Measurements from ENCODE around the gene GAPDHS. TPM values are rescaled to one million over a fixed set of nuclear protein-coding genes. Genes with fewer than 3 reads are reported as not detected.

Gene GAPDHS
- total and polyA plus RNA-seq, 2 of the 13 experiments (the other 11 are each of a cell fraction or from before 2014, with no cell fraction given) = not detected

DNA sequence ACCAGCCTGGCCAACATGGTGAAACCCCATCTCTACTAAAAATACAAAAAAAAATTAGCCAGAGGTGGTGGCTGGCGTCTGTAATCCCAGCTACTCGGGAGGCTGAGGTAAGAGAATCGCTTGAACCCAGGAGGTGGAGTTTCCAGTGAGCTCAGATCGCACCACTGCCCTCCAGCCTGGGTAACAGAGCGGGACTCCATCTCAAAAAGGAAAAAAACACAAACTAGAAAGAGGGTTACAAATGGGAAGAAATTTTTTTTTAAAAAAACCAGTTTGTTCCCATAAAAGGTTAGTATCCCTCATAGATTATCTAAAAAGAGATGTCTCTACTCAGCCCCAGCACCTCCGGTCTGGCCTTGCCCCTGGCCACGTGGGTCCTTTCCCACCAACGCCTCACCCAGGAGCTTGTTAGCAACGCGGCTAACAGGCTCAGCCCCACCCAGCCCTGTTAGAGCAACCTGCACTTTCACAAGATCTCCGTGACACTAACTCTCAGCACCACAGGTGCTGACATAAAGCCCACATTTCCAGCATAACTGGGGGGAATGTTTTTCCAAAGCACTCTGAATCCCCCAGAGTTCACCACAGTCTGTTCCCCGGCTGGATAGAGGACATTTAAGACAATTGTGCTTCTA lies 24.1 kb upstream of the GAPDHS start (continued):
- TF ChIP-seq, protein P1, sequence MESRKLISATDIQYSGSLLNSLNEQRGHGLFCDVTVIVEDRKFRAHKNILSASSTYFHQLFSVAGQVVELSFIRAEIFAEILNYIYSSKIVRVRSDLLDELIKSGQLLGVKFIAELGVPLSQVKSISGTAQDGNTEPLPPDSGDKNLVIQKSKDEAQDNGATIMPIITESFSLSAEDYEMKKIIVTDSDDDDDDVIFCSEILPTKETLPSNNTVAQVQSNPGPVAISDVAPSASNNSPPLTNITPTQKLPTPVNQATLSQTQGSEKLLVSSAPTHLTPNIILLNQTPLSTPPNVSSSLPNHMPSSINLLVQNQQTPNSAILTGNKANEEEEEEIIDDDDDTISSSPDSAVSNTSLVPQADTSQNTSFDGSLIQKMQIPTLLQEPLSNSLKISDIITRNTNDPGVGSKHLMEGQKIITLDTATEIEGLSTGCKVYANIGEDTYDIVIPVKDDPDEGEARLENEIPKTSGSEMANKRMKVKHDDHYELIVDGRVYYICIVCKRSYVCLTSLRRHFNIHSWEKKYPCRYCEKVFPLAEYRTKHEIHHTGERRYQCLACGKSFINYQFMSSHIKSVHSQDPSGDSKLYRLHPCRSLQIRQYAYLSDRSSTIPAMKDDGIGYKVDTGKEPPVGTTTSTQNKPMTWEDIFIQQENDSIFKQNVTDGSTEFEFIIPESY (CRISPR knock-in tag; IDR thresholded peaks at IDR 0.05) = no peak
- TF ChIP-seq SALL1 (CRISPR knock-in tag; IDR thresholded peaks at IDR 0.05) = peak; percentile 48
- TF ChIP-seq KLF12 (CRISPR knock-in tag; IDR thresholded peaks at IDR 0.05; ENCODE audit: borderline replicate concordance) = 0 out of 2 replicates have a peak, but pooled peaks have one; percentile 56
- TF ChIP-seq, protein P2, sequence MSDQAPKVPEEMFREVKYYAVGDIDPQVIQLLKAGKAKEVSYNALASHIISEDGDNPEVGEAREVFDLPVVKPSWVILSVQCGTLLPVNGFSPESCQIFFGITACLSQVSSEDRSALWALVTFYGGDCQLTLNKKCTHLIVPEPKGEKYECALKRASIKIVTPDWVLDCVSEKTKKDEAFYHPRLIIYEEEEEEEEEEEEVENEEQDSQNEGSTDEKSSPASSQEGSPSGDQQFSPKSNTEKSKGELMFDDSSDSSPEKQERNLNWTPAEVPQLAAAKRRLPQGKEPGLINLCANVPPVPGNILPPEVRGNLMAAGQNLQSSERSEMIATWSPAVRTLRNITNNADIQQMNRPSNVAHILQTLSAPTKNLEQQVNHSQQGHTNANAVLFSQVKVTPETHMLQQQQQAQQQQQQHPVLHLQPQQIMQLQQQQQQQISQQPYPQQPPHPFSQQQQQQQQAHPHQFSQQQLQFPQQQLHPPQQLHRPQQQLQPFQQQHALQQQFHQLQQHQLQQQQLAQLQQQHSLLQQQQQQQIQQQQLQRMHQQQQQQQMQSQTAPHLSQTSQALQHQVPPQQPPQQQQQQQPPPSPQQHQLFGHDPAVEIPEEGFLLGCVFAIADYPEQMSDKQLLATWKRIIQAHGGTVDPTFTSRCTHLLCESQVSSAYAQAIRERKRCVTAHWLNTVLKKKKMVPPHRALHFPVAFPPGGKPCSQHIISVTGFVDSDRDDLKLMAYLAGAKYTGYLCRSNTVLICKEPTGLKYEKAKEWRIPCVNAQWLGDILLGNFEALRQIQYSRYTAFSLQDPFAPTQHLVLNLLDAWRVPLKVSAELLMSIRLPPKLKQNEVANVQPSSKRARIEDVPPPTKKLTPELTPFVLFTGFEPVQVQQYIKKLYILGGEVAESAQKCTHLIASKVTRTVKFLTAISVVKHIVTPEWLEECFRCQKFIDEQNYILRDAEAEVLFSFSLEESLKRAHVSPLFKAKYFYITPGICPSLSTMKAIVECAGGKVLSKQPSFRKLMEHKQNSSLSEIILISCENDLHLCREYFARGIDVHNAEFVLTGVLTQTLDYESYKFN (CRISPR knock-in tag; conservative IDR thresholded peaks at IDR 0.05) = 0 out of 2 replicates have a peak, but pooled peaks have one; percentile 6
- TF ChIP-seq MAF1 (CRISPR knock-in tag; IDR thresholded peaks at IDR 0.05; ENCODE audit: borderline replicate concordance) = no peak
- TF ChIP-seq, protein P3, sequence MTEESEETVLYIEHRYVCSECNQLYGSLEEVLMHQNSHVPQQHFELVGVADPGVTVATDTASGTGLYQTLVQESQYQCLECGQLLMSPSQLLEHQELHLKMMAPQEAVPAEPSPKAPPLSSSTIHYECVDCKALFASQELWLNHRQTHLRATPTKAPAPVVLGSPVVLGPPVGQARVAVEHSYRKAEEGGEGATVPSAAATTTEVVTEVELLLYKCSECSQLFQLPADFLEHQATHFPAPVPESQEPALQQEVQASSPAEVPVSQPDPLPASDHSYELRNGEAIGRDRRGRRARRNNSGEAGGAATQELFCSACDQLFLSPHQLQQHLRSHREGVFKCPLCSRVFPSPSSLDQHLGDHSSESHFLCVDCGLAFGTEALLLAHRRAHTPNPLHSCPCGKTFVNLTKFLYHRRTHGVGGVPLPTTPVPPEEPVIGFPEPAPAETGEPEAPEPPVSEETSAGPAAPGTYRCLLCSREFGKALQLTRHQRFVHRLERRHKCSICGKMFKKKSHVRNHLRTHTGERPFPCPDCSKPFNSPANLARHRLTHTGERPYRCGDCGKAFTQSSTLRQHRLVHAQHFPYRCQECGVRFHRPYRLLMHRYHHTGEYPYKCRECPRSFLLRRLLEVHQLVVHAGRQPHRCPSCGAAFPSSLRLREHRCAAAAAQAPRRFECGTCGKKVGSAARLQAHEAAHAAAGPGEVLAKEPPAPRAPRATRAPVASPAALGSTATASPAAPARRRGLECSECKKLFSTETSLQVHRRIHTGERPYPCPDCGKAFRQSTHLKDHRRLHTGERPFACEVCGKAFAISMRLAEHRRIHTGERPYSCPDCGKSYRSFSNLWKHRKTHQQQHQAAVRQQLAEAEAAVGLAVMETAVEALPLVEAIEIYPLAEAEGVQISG (CRISPR knock-in tag; IDR thresholded peaks at IDR 0.05) = no peak
- TF ChIP-seq MYC (CRISPR knock-in tag; IDR thresholded peaks at IDR 0.05; ENCODE audit: borderline replicate concordance) = peak; percentile 77
- TF ChIP-seq PHF5A (CRISPR knock-in tag; IDR thresholded peaks at IDR 0.05; ENCODE audit: low read depth, unreplicated experiment) = peak; percentile 44
- peak; percentile 47; the same call in 1 of the 2 replicates for TF ChIP-seq ZNF788 (CRISPR knock-in tag; IDR thresholded peaks at IDR 0.05; ENCODE audit: borderline replicate concordance)
- no peak for TF ChIP-seq ELF3 (CRISPR knock-in tag; IDR thresholded peaks at IDR 0.05)
- TF ChIP-seq, protein P4, sequence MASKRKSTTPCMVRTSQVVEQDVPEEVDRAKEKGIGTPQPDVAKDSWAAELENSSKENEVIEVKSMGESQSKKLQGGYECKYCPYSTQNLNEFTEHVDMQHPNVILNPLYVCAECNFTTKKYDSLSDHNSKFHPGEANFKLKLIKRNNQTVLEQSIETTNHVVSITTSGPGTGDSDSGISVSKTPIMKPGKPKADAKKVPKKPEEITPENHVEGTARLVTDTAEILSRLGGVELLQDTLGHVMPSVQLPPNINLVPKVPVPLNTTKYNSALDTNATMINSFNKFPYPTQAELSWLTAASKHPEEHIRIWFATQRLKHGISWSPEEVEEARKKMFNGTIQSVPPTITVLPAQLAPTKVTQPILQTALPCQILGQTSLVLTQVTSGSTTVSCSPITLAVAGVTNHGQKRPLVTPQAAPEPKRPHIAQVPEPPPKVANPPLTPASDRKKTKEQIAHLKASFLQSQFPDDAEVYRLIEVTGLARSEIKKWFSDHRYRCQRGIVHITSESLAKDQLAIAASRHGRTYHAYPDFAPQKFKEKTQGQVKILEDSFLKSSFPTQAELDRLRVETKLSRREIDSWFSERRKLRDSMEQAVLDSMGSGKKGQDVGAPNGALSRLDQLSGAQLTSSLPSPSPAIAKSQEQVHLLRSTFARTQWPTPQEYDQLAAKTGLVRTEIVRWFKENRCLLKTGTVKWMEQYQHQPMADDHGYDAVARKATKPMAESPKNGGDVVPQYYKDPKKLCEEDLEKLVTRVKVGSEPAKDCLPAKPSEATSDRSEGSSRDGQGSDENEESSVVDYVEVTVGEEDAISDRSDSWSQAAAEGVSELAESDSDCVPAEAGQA (IDR thresholded peaks at IDR 0.05; ENCODE audit: low read depth) = no peak
- TF ChIP-seq, protein P4 (CRISPR knock-in tag; IDR thresholded peaks at IDR 0.05; ENCODE audit: borderline replicate concordance) = no peak
- TF ChIP-seq PHF21A (CRISPR knock-in tag; IDR thresholded peaks at IDR 0.05) = no peak
